ENCODE measurements around the gene RALGAPB.

Gene RALGAPB

DNA sequence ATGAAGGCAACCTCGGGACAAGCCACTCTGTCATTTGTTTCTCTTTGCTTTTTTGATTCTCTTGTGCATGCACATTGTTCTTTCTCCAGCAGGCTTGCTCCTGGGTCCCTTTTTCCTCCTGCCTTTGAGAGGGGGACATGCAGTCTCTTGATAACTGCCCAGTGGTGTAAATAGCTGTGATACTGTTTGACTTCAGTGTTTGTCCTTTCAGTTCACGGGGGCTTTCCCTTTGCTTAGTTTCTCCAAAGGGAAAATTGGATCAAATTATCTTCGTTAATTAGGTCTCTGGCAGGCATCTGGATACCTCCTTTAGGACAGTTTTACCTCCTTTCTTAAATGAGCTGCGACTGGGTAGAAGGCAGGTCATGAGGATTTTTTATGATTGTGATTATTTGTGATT, 41.5 kb downstream of the RALGAPB start:
- TF ChIP-seq, protein P1, sequence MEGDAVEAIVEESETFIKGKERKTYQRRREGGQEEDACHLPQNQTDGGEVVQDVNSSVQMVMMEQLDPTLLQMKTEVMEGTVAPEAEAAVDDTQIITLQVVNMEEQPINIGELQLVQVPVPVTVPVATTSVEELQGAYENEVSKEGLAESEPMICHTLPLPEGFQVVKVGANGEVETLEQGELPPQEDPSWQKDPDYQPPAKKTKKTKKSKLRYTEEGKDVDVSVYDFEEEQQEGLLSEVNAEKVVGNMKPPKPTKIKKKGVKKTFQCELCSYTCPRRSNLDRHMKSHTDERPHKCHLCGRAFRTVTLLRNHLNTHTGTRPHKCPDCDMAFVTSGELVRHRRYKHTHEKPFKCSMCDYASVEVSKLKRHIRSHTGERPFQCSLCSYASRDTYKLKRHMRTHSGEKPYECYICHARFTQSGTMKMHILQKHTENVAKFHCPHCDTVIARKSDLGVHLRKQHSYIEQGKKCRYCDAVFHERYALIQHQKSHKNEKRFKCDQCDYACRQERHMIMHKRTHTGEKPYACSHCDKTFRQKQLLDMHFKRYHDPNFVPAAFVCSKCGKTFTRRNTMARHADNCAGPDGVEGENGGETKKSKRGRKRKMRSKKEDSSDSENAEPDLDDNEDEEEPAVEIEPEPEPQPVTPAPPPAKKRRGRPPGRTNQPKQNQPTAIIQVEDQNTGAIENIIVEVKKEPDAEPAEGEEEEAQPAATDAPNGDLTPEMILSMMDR (IDR thresholded peaks at IDR 0.05; ENCODE audit: low read depth, low read length, missing control alignments): no peak
- DNase-seq (ENCODE audit: low read depth): no peak
- H3K4me3 ChIP-seq (ENCODE audit: low read depth, low read length): no peak overlapping the region

DNA sequence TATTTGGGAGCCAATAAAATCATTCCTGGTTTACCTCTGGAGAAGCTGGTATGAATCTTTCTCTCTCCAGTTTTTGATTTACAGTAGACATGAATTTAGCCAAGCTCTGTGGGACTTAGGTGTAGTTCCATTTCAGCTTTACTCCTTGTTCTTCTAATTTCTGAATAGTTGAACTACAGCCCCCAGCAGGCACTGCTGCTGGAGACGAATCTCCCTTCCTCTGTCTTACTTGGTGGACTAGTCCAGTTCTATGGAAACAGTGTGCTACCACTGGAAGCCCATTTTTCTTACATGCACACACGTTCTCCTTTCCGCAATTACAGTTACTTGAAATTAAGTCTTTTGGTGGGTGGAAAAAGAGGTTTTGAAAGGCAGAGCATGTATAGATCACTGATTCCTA, 42.3 kb downstream of the RALGAPB start:
- DNase-seq (ENCODE audit: low read depth): no peak
- no peak overlapping the region for H3K4me3 ChIP-seq (ENCODE audit: low read depth, low read length)
- TF ChIP-seq, protein P1 (IDR thresholded peaks at IDR 0.05; ENCODE audit: low read depth, low read length, missing control alignments): no peak

DNA sequence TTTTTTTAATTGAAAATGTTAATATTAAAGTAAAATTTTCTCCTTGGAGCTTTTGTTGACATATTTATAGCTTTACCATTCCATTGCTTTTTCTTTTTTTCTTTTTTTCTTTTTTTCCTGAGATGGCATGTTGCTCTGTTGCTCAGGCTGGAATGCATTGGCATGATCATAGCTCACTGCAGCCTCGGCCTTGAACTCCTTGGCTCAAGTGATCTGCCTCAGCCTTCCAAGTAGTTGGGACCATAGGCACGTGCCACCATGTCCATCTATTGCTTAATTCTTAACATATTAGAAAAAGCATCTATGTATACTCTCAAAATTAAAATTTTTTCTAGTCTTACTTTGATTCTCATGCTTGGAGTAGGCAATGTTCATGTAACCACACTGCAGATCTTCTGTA, 43.0 kb downstream of the RALGAPB start:
- H3K4me3 ChIP-seq (ENCODE audit: low read depth, low read length): no peak overlapping the region
- TF ChIP-seq, protein P1 (IDR thresholded peaks at IDR 0.05; ENCODE audit: low read depth, low read length, missing control alignments): no peak

DNA sequence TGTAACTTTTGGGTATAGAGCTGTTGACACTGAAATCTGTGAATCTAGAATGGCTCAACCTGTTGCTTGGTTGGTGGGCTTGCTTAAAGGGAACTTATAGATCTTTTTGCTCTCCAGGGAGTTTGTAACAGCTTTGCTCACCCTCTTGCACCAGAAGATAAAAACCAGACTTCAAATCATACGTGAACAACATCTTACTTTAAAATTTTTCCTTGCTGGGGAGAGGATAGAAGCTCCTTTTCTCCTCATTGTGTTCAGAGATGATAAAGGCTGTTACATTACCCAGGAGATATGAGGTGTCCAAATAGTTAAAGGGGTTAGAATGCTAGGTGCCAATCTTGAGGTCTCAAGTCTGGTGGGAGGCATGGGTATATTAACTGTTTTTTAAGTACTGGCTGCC, 46.8 kb downstream of the RALGAPB start:
- no peak overlapping the region for H3K4me3 ChIP-seq (ENCODE audit: low read depth, low read length)
- DNase-seq (ENCODE audit: low read depth): no peak
- TF ChIP-seq, protein P1 (IDR thresholded peaks at IDR 0.05; ENCODE audit: low read depth, low read length, missing control alignments): no peak

More for the DNA sequence above, 43.0 kb downstream of the RALGAPB start:
- no peak for DNase-seq (ENCODE audit: low read depth)

DNA sequence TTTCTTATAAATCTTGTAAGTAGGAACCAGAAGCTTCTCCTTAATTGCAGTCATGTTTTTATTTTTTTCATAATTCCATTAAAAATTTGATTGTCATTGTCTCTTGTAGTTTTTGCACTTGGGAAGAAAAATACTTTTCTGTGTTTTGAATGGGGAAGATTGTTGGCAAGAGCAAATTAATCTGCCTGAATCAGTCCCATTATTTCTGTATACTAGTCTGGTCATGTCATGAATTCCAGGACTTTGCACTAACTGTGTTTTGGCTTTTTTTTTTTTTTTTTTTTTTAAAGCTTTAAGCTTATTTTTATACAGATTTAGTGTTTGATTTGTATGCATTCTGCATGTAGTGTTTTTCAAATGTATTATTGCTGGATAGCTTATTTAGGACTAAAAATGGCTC, 47.6 kb downstream of the RALGAPB start:
- DNase-seq (ENCODE audit: low read depth): no peak
- TF ChIP-seq, protein P1 (IDR thresholded peaks at IDR 0.05; ENCODE audit: low read depth, low read length, missing control alignments): no peak
- no peak overlapping the region for H3K4me3 ChIP-seq (ENCODE audit: low read depth, low read length)

DNA sequence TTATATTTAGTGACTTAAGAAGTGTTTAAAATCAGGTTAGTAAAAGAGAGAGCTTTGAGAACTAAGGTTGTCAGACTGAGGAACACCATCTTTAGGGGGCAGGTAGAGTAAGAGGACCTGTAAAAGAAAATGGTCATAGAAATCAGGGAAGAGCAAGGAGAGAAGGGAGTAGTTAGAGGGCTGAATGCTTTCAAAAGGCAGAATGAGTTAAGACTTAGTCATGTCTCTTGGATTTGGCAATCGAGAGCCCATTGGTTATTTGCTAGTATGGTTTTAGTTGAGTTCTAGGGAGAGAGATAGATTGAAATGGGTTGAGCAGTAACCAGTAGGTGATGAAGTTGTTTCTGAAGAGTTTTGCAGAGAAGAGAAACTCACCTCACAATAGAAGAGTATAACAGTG, 51.1 kb downstream of the RALGAPB start:
- TF ChIP-seq, protein P1 (IDR thresholded peaks at IDR 0.05; ENCODE audit: low read depth, low read length, missing control alignments): no peak
- H3K4me3 ChIP-seq (ENCODE audit: low read depth, low read length): no peak overlapping the region
- no peak for DNase-seq (ENCODE audit: low read depth)

DNA sequence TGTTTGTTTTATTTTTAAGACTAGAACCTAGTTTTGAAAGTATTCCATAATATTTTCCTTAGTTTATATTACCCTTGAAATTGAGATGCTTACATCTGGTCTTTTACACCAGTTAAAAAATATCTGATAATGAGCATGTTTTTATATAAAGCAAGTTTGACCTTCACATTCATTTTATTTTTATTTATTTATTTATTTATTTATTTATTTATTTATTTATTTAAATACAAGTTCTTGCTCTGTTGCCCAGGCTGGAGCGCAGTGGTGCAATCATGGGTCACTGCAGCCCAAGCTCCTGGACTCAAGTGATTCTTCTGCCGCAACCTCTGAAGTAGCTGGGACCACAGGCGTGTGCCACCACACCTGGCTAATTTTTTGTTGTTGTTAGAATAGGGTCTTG, 55.5 kb downstream of the RALGAPB start:
- DNase-seq (ENCODE audit: low read depth): no peak
- TF ChIP-seq, protein P1 (IDR thresholded peaks at IDR 0.05; ENCODE audit: low read depth, low read length, missing control alignments): no peak
- H3K4me3 ChIP-seq (ENCODE audit: low read depth, low read length): no peak overlapping the region
